ENCODE measurements around the gene EPHA7.

Gene EPHA7

DNA sequence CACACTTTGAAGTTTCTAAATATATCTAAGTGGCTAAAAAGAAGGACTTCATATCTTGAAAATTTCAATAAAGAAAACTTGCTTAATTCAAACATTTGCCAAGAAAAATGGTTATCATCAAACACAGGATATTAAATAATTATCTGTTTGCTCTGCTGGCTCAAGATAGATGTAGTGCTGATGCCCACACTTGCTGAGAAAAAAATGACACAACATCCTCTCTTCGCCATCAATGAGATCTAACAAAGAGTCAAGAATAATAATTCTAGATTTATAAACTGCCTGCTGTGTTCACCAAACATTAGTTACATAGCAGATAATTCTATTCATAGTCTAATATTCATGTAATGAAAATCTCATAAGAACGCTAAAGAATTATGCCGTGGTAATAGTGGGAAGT lies 93.6 kb downstream of the EPHA7 start:
- DNase-seq (ENCODE audit: low spot score), result no peak

DNA sequence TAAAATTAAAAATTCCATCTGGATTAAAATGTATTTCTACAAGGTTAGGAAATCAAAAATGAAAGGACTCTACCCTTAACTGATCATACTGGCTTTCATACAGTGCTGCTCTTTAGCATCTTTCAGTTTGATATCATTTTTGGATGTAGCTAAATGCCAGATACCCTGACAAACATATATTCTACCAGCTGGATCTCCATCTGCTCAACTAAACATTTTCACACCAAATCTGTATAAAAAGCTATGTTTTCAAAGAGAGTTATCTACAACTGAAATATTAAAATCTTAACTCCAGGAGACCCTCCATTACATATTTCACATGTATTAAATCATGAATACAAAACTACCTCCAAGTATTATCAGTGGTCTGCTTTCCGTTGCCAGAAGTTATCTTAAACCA lies 95.7 kb downstream of the EPHA7 start:
- no peak for DNase-seq (ENCODE audit: low spot score)

DNA sequence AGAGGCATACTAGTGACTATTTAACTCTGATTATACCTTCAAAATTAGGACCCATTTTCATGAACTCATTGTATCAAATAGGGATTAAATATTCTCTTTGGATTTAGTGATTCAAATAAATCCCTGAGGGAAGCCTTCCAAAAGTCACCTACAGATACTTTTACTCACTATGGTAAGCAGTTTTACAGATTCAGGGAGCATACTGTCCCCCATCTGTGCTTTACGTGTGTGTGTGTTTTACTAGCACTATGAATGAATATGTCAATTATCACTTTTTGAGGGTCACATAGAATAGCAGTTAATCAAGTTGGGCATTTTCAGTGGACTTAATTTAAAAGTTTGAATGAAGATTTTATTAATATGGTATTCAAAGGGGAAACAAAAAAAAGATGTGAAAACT lies 96.7 kb downstream of the EPHA7 start:
- no peak for DNase-seq (ENCODE audit: low spot score)

DNA sequence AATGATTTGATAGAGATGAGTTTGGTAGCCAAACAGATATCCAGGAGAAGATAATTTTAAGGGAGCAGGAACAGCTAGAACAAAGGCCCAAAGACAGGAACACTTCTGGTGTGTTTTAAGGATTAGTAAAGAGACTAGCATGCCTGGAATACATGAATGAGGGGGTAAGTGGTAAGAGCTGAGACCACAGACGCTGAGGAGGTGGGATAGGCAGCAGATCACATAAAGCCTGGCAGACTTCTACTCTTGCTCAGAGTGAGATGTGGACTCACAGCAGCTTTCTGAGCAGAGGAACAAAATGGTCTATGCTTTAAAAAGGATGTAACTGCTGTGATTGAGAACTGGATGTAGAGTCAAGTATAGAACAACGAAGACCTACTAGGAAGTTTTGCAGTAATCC lies 100.1 kb downstream of the EPHA7 start:
- no peak for DNase-seq (ENCODE audit: low spot score)

GRCh38 chr6:93318121-93318520 lies 101.2 kb downstream of the EPHA7 start:
- no peak for DNase-seq (ENCODE audit: low spot score)

DNA sequence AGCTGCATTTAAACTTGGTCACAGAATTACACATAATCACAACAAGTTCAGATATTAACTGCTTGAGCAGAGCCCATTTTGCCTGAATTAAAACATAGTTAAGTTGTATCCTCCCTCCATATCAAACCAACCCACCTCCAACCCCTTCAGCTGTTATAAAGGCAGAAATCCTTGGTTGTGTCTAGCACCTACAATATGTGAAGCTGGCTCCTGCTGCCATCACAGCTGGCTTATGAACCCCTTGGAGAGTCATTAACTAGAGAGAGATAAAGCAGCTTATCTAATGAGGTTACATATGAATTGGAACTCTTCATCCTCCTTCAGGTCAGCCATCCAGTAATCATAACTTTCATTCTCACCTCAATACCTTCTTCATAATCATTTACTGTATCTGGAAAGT lies 101.8 kb downstream of the EPHA7 start:
- DNase-seq (ENCODE audit: low spot score), result no peak

GRCh38 chr6:93307505-93308409 lies 111.6 kb downstream of the EPHA7 start:
- no peak for DNase-seq (ENCODE audit: low spot score)

GRCh38 chr6:93305088-93305487 lies 114.3 kb downstream of the EPHA7 start:
- DNase-seq (ENCODE audit: low spot score), result no peak

- no peak for DNase-seq (ENCODE audit: low spot score)
Observed at GRCh38 chr6:93304505-93304904, 114.9 kb downstream of the EPHA7 start.

GRCh38 chr6:93300661-93301060 lies 118.7 kb downstream of the EPHA7 start:
- DNase-seq (ENCODE audit: low spot score), result no peak

GRCh38 chr6:93299622-93300021 lies 119.7 kb downstream of the EPHA7 start:
- no peak for DNase-seq (ENCODE audit: low spot score)

GRCh38 chr6:93295631-93296030 lies 123.7 kb downstream of the EPHA7 start:
- DNase-seq (ENCODE audit: low spot score), result no peak

DNA sequence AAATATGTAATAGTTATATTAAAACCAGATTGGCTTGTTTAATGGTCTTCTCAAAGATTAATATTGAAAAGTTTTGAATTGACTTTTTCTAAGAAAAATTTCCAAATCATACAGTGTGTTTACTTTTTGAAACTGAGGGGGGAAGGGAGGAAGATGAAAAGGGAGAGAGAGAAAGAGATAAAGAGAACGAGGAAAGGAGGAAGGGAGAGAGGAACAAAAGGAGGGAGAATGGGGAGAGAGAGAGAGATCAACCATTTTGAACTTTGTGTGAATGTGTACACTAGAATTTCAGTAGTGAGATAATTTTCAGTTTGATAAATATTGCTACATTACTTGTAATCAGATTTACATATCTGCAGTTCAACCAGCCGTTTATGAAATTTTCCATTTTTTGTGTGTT lies 124.5 kb downstream of the EPHA7 start:
- no peak for DNase-seq (ENCODE audit: low spot score)

DNA sequence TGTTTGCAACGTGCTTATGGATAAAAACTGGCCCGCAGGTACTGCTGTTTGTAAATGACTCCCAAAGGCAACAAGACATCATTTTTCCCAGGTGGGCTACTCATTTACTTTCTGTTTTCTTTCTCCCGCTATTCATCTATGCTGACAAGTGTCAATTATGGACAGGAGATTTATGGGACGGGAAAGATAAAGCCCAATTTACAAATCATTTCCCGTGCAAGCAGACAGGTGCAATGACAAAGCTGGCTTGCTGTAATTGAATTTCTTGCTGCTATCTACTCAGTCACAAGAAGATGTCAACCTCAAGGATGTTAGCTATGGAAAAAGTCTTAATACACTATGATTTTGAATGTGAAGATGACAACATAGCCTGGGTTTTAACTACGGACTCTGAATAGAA lies 125.5 kb downstream of the EPHA7 start:
- no peak for DNase-seq (ENCODE audit: low spot score)

GRCh38 chr6:93293460-93293859 lies 125.9 kb downstream of the EPHA7 start:
- DNase-seq (ENCODE audit: low spot score), result no peak

DNA sequence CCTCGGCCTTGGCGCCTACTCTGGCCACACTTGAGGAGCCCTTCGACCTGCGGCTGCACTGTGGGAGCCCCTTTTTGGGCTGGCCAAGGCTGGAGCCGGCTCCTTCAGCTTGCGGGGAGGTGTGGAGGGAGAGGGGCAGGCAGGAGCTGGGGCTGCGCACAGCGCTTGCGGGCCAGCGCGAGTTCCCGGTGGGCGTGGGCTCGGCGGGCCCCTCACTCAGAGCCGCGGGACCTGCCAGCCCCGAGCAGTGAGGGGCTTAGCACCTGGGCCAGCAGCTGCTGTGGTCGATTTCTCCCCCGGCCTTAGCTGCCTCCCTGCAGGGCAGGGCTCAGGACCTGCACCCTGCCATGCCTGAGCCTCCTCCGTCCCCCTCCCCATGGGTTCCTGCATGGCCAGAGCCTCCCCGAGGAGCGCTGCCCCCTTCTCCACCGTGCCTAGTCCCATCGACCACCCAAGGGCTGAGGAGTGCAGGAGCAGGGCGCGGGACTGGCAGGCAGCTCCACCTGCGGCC lies 136.8 kb downstream of the EPHA7 start:
- DNase-seq (ENCODE audit: low spot score), result no peak

- DNase-seq (ENCODE audit: low spot score), result no peak
Observed at GRCh38 chr6:93278241-93278640, 141.1 kb downstream of the EPHA7 start.

DNA sequence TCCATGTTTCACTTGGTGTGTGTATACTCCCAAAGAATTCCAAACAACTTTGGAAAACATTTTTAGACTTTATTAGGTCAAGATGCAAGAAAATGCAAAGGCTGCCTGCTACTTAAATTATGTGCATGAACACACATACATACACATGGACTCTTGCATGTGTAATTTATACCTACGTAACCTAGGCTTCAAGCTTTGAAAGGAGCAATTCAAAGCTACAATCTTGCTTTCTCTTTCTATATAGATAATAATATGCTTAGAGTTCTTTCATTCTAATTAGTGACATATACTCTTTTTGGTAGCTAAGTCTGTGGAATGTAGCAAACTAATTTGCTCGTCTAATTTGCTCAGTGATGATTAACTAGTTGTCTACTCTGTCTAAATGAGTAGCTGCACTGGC lies 146.5 kb downstream of the EPHA7 start:
- DNase-seq (ENCODE audit: low spot score), result no peak

DNA sequence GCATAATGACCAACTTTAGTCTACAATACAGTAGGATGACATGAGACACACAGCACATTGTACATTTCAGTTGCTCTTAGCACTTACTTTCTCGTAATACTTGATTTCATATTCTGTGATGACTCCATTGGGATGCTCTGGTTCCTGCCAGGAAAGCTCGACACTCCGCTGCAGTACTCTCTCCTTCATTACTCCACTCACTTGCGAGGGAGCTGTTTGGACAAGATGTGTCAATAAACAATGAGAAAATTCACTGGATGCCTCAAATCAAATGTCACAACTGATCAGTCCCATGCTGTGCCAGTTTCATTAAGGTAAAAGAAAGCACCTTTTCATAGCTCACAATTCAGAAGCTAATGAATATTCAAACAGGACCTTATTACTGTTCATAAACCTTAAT lies 147.1 kb downstream of the EPHA7 start:
- no peak for DNase-seq (ENCODE audit: low spot score)

- DNase-seq (ENCODE audit: low spot score), result no peak
Observed at GRCh38 chr6:93266116-93266817, 153.1 kb downstream of the EPHA7 start.

DNA sequence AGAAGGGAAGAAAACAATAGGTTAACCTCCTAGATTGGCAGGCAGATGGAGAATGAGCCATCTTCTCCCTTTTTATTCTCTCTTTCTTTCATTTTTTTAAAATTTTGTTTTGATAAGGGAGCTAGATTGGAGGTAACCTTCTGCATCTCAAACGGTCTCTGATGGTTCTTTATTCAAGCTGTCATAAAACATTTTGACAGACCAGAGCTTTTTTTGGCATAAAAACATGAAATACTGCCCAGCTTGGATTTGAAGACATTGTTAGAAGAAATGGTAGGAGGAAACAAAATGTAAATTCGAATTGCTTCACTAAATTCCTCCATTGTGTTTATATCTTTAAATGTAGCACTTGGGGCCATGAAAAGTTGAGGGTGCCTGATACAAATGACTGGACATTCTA lies 158.5 kb downstream of the EPHA7 start:
- no peak for DNase-seq (ENCODE audit: low spot score)

GRCh38 chr6:93259332-93259731 lies 160.0 kb downstream of the EPHA7 start:
- DNase-seq (ENCODE audit: low spot score), result no peak

DNA sequence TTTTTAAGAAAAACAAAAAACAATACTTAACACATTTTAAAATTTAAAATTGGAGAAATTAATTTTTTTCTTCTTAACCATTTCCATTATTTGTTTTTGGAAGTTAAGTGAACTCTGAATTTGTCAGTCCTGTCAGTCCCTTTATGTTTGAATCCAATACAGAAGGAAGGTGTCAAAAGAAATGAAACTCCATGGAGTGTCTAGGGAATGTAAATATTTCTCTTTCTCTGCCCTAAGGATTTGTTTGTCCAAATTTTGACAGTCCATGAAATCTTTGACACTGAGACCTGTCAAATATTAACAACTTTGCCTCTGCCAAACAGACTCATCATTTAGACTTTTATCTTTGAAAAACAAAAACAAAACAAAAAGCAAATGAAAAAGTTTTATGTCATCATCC lies 166.4 kb downstream of the EPHA7 start:
- DNase-seq (ENCODE audit: low spot score), result no peak
